Hematopoietic multipotent progenitor cell treated with erythropoietin and hydrocortisone succinate and interleukin-3 and kit ligand, for 8 days (in vitro differentiated cells): ENCODE results near the gene SHC1.

ENCODE experiments used
- DNase-seq: peaks from one replicate; pipeline ENCODE4 v3.0.0-alpha.2; 2015

The SHC1 gene

GRCh38 chr1:154971341-154971998 is 923 bp upstream of the SHC1 start:
- DNase-seq, result no peak

DNA sequence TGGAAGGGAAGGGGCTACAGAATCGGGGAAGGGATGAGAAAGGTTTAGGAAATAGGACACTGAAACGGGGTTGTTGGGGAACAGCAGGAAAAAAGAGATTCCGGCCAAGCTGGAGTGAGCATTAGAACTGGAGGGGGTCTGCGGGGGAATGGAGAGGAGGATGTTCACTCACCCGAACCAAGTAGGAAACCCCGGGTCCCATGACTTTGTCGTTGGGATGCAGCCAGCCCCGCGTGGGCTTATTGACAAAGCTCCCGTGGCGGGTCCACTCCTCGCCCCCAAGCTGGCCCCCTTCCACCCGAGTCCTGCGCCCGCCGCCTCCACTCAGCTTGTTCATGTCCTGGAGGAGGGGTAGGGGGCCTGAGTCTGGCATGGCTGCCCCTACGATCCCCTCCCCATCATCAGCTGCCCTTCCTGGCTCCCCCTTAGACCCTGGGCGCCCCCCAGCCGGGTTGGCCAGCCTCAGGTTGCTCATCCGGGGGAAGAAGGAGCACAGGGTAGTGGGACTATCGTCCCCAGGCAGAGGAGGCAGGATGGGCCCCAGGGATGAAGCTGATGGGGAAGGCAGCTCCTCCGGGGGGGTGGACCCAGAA is 591 bp downstream of the SHC1 start:
- DNase-seq, result no peak

GRCh38 chr1:154969246-154969645 is 1.3 kb downstream of the SHC1 start:
- no peak for DNase-seq

DNA sequence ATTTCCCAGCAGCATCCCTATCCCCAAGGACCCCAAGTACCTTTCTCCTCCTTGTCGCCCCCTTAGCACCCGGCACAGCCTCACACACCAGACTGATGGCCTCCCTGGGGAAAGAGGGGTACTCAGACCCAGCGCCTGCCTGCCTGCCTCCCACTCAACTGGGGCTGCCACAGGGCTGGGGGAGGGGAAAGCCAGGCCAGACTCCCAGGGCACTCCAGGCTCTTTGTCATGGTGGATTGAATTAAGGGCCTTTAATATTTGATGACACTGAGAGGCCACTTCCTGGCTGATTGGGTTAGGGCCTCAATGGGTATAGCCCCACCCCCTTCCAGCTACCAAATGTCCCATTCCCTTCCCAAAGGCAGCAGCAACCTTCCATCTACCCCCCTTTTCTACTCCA is 1.8 kb downstream of the SHC1 start:
- DNase-seq, result no peak

DNA sequence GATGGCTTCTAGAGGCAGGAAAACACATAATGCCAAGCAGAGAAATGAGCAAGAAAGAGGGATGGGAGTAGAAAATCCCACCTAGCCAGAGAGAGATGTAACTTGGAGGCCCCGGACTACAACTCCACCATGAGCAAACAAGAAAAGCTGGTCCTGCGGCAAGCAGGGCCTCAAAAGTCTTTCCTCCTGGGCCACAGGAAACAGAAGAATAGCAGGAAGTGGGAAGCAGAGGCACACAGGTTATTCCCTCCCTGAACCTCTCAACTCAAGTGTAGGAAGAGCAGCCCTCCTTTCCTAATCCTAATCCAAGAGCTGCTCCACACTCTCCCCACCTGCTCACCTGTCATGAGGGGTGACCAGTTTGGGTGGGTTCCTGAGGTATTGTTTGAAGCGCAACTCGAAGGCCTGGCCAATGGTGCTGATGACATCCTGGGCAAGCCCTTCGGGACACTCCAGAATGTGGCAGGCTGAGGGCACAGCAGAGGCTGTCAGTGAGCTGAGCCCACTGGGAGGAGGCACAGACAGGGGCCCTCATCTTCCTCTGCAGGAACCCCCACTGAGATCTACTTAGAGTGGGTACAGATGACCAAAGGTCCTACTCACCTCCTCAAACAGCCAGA is 3.1 kb downstream of the SHC1 start:
- no peak for DNase-seq

- no peak for DNase-seq
These were observed 4.4 kb downstream of the SHC1 start for GRCh38 chr1:154966111-154966510.

- DNase-seq, result no peak
These were observed 6.2 kb downstream of the SHC1 start for GRCh38 chr1:154964359-154964758.

DNA sequence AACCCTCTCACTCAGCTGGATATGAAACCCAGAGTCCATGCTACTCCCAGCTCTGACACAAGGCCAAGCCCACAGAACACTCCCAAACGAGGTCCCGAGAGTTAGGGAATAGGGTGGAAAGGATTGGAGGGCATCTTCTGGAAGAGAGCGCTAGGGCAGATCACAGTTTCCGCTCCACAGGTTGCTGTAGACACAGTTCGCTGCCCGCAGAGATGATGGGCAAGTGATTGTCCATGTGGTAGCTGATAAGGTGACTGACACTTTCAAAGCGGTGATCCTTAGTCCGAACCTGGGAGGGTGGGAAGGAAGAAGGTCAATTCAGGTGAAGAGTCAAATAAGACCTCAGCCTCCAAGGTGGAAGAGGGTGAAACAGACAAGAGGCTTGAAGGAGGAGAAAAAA is 6.9 kb downstream of the SHC1 start:
- no peak for DNase-seq

DNA sequence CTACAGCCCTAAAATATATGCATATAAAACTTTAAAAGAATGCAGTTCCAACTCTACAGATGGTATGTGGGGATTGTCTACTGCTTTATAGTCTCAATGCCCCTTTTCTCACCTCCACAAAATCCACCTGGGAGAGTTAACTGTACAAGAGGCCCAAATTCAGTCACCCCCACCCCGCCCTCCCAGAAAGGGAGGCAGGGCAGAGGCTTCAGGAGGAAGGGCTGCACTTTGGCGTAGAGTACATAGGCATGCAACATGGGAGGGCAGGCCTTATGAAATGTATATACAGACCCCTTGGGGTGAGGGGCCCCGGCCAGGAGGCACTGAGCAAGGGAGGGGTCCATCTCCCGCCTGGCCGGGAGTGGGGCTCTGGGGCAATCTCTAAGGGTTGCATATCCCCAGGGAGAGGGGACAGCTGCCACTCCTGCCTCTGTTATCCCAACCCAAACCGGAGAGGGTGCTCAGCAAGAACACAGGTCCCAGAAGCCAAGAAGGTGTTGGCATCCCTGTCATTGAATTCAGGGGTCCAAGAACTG is 7.7 kb downstream of the SHC1 start:
- no peak for DNase-seq

DNA sequence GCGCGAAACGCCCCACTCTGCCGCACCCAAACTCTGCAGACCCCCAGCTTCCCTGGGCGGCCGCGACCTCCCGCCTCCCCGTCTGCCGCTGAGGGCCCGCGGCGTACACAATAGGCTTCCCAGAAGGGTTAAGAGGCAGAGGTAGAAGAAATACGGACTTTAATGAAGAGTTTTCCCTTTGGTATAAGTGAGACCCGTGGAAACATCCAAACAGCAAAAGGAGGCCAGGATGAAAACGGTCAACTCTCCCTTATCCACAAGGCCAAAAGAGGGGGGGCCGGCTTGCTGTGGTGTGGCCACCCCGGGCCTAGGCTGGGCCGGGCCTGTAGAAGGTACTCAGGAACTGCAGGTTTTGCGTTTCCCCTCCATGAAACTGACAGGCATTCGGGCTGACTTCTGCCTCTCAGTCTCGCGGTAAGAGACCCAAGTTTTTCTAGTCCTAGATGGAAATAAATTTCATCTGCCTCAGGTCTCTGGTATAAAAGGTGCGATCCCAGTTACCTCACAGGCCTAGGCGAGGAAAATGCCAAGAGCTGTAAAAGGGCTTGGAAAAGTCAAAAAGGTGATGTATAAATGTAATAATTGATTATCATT is 8.3 kb downstream of the SHC1 start:
- peak; percentile 56 for DNase-seq

- DNase-seq, result peak; percentile 75
These were observed 9.1 kb downstream of the SHC1 start, which contains the start of gene PYGO2 for GRCh38 chr1:154961207-154962155. Gene PYGO2 (minus strand): TSS chr1:154961782. CDS start chr1:154961576, 206 bp downstream.

DNA sequence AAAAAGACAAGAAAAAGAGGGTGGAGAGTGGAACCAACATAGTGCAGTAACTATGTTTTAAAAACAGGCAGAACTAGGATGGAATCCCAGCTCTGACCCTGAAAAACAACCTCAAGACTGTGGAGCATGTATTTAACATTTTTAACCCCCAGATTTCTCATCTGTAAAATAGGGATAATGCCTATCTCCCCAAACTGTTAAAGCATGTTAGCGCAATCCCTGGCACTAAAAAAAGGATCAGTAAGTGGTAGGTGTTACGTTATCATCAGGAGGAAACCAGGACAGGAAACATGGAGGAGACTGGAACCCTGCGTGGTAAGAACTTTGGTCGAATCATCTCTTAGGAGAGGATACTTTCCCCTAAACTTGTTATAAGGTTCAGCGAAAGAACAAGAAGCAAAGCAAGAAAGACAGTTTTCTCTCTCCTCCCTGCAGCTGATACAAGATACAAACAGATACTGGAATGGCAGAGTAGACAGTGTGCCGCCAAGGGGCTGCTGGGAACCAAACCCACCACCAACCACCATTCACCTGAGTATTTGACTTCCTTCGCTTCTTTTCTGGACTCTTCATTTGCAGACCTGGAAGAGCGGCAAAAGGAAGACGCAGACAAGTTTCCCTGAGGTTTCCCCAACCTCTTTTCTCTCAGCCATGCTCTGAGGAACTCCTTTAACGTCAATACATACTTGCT is 10.0 kb downstream of the SHC1 start:
- no peak for DNase-seq

DNA sequence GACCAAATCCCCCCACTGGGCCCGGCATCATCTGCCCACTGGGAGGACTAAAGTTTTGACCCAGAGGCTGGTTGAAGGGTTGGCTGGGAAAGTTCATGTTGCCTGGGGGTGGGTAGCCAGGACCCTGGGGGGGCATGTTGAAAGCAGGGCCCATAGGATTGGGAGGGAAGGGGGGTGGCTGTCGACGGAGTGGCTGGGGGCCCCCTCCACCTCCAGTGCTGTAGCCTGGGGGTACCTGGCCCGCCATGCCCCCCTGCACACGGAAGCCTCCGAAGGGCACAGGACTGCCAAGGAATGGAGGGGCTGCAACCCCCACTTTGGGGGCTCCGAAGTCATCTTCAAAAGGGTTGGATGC is 11.1 kb downstream of the SHC1 start:
- DNase-seq, result no peak

DNA sequence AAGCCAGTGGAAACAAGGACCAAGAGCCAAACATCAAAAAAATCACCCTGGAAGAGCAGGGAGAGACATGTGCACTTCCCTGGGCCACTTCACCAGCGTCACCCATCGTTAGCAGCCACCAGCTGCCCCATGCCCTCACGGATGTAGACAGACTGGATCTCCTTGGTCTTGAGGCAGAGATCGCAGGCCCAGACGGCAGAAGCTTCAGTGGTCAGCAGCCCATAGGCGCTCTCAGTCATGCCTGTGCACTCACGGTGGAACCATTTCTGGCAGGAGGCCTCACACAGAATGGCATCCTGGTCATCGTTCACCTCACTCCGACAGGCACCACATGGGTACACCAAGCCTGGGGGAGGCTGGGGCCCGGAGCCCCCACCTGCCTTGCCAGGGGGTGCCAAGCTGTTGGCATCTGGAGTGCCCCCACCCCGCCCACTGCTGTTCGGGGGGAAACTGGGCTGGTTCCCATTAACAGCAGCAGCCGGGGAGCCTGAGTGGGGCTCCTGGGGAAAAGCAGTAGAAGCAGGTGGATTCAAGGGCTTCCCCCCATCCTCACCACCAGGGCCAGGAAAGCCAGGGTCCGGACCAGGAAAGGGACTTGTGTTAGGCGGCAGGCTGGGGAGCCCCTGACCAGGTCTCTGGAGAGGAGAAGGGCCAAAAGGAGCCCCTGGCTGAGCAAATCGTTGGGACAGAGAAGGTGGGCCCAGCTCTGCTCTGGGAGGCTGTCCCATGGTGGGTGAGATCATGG is 11.7 kb downstream of the SHC1 start:
- no peak for DNase-seq

DNA sequence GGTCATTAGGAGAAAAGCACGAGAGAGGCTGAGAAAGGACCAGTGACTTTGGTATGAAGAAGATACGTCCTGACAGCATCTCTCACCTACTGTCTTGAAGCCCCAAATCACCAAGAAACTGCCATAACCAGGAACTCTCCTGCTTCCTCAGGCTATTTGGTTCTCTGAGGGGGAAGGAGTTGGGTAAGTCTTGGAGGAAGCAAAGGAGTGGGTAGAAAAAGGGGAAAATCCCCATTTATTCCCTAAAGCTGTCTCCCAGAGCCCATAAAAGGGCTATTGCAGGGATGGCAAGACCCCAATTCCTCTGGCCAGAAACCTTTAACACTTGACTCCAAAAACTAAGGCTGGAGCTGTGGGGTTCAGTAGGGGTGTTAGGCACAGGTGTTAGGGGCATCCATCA is 12.5 kb downstream of the SHC1 start:
- DNase-seq, result no peak

- no peak for DNase-seq
These were observed 13.4 kb downstream of the SHC1 start for GRCh38 chr1:154957091-154957657.

DNA sequence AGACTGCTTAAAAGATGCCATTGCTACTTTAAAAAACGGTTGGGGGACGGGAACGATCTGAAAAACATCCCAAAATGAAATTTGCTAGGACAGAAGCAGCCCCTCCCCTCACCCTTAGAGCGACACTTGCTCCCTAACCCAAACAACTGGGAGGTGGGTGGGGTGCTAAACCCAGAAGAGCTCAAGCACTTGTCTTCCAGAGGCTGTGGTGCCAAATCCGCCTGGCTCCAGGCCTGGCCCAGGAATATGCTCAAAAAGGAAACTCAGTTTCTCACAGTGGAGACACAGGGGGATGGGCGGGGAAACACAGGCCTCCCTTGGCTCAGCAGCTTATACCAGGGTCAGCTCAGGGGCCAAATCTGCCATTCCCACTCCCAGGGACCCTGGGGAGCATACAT is 14.0 kb downstream of the SHC1 start:
- DNase-seq, result no peak

GRCh38 chr1:154955718-154956543 is 14.6 kb downstream of the SHC1 start, which contains the start of gene PBXIP1:
Gene PBXIP1 (minus strand): TSS chr1:154956099. CDS start chr1:154953721, 2,378 bp downstream.
- peak; percentile 96 for DNase-seq

GRCh38 chr1:154955039-154955717 is 15.4 kb downstream of the SHC1 start:
- DNase-seq, result peak; percentile 79
